ENCODE data around the gene RAB31. TPM values are rescaled to one million over a fixed set of nuclear protein-coding genes. Genes with fewer than 3 reads are reported as not detected.

Gene RAB31
- total and polyA plus RNA-seq, 4 donors: 21.5 to 114 (median 49.5) TPM

DNA sequence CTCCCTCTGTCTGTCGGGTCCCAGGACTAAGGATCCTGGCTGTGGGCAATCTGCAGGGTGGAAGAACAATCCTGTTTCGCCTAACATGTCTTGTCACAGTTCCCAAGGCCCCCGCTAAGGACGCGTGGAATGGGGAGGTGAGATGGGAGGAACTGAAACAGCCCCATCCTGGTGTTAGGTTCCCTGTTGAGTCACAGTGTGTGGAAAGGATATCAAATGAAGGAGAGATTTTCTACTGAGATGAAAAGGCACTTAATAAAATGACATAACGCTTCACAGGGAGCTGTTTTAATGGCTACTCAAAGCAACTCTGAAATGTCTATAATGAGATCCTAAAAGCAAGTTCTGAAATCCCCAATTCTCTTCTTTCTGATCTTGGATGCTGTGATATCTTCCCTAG, 52.5 kb downstream of the RAB31 start:
- Histone ChIP-seq H3K27ac (ENCODE audit: low read depth in 1 of 2, low read length in 1 of 2) (no peak overlapping the region), H3K4me1 (ENCODE audit: control insufficient read depth in 5 of 5, insufficient read depth in 5 of 5, low read length in 5 of 5) (peaks cover 0 to 5% (median 3%) of the 10 kb centered on the region in 5 donors), H3K36me3 (ENCODE audit: control insufficient read depth in 4 of 4, insufficient read depth in 4 of 4, low read length in 4 of 4) (no peaks in the 10 kb centered on the region), H3K4me3 (no peak overlapping the region), H3K9ac (ENCODE audit: insufficient read depth in 1 of 2, low read length in 2 of 2) (no peak overlapping the region), H3K9me3 (ENCODE audit: control insufficient read depth in 4 of 4, insufficient read depth in 3 of 4, low read length in 3 of 4) (no peaks in the 10 kb centered on the region), H3K27me3 (ENCODE audit: control insufficient read depth in 3 of 3, insufficient read depth in 3 of 3, low read length in 2 of 3) (no peaks in the 10 kb centered on the region)
- ATAC-seq (ENCODE audit: insufficient read depth, low FRiP score) (no peak), DNase-seq (no peak)
- WGBS, 2 donors: 63 to 79% methylated on average over 6 of the region's 6 CpGs
- TF ChIP-seq, protein P1, sequence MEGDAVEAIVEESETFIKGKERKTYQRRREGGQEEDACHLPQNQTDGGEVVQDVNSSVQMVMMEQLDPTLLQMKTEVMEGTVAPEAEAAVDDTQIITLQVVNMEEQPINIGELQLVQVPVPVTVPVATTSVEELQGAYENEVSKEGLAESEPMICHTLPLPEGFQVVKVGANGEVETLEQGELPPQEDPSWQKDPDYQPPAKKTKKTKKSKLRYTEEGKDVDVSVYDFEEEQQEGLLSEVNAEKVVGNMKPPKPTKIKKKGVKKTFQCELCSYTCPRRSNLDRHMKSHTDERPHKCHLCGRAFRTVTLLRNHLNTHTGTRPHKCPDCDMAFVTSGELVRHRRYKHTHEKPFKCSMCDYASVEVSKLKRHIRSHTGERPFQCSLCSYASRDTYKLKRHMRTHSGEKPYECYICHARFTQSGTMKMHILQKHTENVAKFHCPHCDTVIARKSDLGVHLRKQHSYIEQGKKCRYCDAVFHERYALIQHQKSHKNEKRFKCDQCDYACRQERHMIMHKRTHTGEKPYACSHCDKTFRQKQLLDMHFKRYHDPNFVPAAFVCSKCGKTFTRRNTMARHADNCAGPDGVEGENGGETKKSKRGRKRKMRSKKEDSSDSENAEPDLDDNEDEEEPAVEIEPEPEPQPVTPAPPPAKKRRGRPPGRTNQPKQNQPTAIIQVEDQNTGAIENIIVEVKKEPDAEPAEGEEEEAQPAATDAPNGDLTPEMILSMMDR (IDR thresholded peaks at IDR 0.05; ENCODE audit: control extremely low read depth, extremely low read depth): no peak

DNA sequence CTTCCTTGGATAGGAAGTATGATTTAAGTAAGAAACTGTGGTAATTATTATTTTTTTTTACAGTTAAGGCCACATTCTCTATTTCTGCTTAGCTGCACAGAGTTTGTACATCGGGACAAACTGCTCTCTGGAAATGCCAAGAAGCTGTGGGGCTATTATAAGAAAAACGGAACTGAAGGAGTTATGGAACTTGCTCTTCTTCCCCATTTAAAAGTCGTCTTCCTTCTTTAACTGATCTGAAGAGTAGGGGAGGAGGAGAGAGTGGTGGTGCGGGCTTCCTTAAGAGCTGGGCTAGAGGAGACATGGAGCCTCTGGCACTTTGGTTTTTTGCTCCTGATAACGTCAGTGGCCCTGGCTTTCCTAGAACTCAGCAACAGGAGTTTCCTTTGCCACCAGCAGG, 54.4 kb downstream of the RAB31 start:
- Histone ChIP-seq H3K36me3 (ENCODE audit: control insufficient read depth in 4 of 4, insufficient read depth in 4 of 4, low read length in 4 of 4) (peaks cover 0 to 2% (median 0%) of the 10 kb centered on the region in 4 donors), H3K9me3 (ENCODE audit: control insufficient read depth in 4 of 4, insufficient read depth in 3 of 4, low read length in 3 of 4) (no peaks in the 10 kb centered on the region), H3K4me3 (no peak overlapping the region), H3K9ac (ENCODE audit: insufficient read depth in 1 of 2, low read length in 2 of 2) (no peak overlapping the region), H3K27ac (ENCODE audit: low read depth in 1 of 2, low read length in 1 of 2) (no peak overlapping the region), H3K27me3 (ENCODE audit: control insufficient read depth in 3 of 3, insufficient read depth in 3 of 3, low read length in 2 of 3) (no peaks in the 10 kb centered on the region), H3K4me1 (ENCODE audit: control insufficient read depth in 5 of 5, insufficient read depth in 5 of 5, low read length in 5 of 5) (peaks cover 0 to 6% (median 3%) of the 10 kb centered on the region in 5 donors)
- 47 to 72% methylated on average over 5 of the region's 5 CpGs for WGBS, 2 donors
- peak; percentile 61 for ATAC-seq (ENCODE audit: insufficient read depth, low FRiP score)
- no peak for DNase-seq
- TF ChIP-seq, protein P1 (IDR thresholded peaks at IDR 0.05; ENCODE audit: control extremely low read depth, extremely low read depth): no peak

DNA sequence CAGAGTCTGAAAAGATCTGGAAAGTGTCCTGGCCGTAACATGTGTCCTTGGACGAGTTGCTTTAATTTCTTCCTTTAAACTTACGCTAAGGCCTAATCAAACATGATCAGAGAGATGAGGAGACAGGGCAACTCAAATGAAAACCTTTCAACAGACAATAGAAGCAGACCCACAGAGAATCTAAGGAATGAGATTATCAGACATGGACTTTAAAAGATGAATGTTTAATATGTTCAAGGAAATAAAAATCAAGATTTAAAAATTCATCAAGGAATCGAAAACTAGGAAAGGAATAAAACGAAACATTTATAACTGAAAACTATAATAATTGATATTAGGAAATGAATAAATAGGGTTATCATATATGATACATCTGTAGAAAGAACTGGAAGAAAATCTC, 55.1 kb downstream of the RAB31 start:
- Histone ChIP-seq H3K4me1 (ENCODE audit: control insufficient read depth in 5 of 5, insufficient read depth in 5 of 5, low read length in 5 of 5) (peaks cover 0 to 6% (median 3%) of the 10 kb centered on the region in 5 donors), H3K4me3 (no peak overlapping the region), H3K9me3 (ENCODE audit: control insufficient read depth in 4 of 4, insufficient read depth in 3 of 4, low read length in 3 of 4) (no peaks in the 10 kb centered on the region), H3K27me3 (ENCODE audit: control insufficient read depth in 3 of 3, insufficient read depth in 3 of 3, low read length in 2 of 3) (no peaks in the 10 kb centered on the region), H3K36me3 (ENCODE audit: control insufficient read depth in 4 of 4, insufficient read depth in 4 of 4, low read length in 4 of 4) (peaks cover 0 to 2% (median 0%) of the 10 kb centered on the region in 4 donors), H3K27ac (ENCODE audit: low read depth in 1 of 2, low read length in 1 of 2) (no peak overlapping the region), H3K9ac (ENCODE audit: insufficient read depth in 1 of 2, low read length in 2 of 2) (no peak overlapping the region)
- DNase-seq (no peak), ATAC-seq (ENCODE audit: insufficient read depth, low FRiP score) (no peak)
- 96 to 98% methylated on average over 5 of the region's 5 CpGs for WGBS, 2 donors
- TF ChIP-seq, protein P1 (IDR thresholded peaks at IDR 0.05; ENCODE audit: control extremely low read depth, extremely low read depth): no peak

DNA sequence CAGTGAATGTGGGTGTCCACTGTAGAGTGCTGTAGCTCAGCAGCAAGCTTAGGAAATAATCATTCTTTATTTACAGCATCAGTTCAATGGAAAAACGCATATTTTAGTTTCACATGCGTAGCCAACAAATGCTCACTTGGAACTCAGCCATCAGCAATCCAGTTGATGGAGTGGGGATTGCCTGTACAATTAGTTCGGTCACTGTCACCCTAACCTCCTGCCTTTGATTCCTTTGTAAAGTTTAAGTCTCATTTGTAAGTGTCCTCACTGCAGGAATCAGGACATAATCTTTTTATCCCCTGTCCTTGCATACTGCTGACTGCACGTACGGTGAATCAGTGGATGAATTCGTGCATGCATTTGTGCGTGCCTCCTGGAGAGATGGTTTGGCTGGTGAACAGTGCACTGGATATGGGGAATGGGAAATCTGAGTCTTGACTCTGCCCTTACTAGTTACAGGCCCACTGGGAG, 55.9 kb downstream of the RAB31 start:
- H3K4me1 ChIP-seq (ENCODE audit: control insufficient read depth in 5 of 5, insufficient read depth in 5 of 5, low read length in 5 of 5): peaks cover 0 to 6% (median 3%) of the 10 kb centered on the region in 5 donors
- peak overlapping the region; percentile 7 for H3K4me3 ChIP-seq
- TF ChIP-seq, protein P1 (IDR thresholded peaks at IDR 0.05; ENCODE audit: control extremely low read depth, extremely low read depth): no peak
- ATAC-seq (ENCODE audit: insufficient read depth, low FRiP score) (no peak), DNase-seq (peak in 2 of 3 donors; percentile 65 to 75)
- no peak overlapping the region for H3K9ac ChIP-seq (ENCODE audit: insufficient read depth in 1 of 2, low read length in 2 of 2)
- peaks cover 0 to 2% (median 0%) of the 10 kb centered on the region in 4 donors for H3K36me3 ChIP-seq (ENCODE audit: control insufficient read depth in 4 of 4, insufficient read depth in 4 of 4, low read length in 4 of 4)
- H3K9me3 ChIP-seq (ENCODE audit: control insufficient read depth in 4 of 4, insufficient read depth in 3 of 4, low read length in 3 of 4): no peaks in the 10 kb centered on the region
- H3K27ac ChIP-seq (ENCODE audit: low read depth in 1 of 2, low read length in 1 of 2): no peak overlapping the region
- H3K27me3 ChIP-seq (ENCODE audit: control insufficient read depth in 3 of 3, insufficient read depth in 3 of 3, low read length in 2 of 3): no peaks in the 10 kb centered on the region
- 80 to 90% methylated on average over 7 of the region's 7 CpGs for WGBS, 2 donors
